GM19463 (cell line): ENCODE measurements around the gene ZNF516.

Source experiments
- ATAC-seq: cut with Tn5 transposase; IDR thresholded peaks from one replicate; pipeline ENCODE4 v1.9.1; 2021; ENCODE audit warnings: mild to moderate bottlenecking, moderate library complexity; ENCODE audit not compliant: unreplicated experiment

The ZNF516 gene

GRCh38 chr18:76402026-76402990 lies 92.7 kb downstream of the ZNF516 start:
- no peak for ATAC-seq

- ATAC-seq, result no peak
Measured at GRCh38 chr18:76401498-76401897, 93.5 kb downstream of the ZNF516 start.

GRCh38 chr18:76399613-76400391 lies 95.2 kb downstream of the ZNF516 start:
- no peak for ATAC-seq

GRCh38 chr18:76398896-76399612 lies 96.0 kb downstream of the ZNF516 start:
- ATAC-seq, result peak; percentile 96

GRCh38 chr18:76398295-76398694 lies 96.7 kb downstream of the ZNF516 start:
- ATAC-seq, result no peak

GRCh38 chr18:76397631-76398030 lies 97.4 kb downstream of the ZNF516 start:
- ATAC-seq, result no peak

GRCh38 chr18:76396792-76397191 lies 98.2 kb downstream of the ZNF516 start:
- ATAC-seq, result no peak

- ATAC-seq, result no peak
Measured at GRCh38 chr18:76395609-76396008, 99.4 kb downstream of the ZNF516 start.

- no peak for ATAC-seq
Measured at GRCh38 chr18:76394780-76395476, 100.1 kb downstream of the ZNF516 start.

GRCh38 chr18:76392349-76392748 lies 102.7 kb downstream of the ZNF516 start:
- no peak for ATAC-seq

GRCh38 chr18:76391746-76392145 lies 103.3 kb downstream of the ZNF516 start:
- no peak for ATAC-seq

GRCh38 chr18:76391038-76391437 lies 104.0 kb downstream of the ZNF516 start:
- ATAC-seq, result no peak

GRCh38 chr18:76390452-76391035 lies 104.5 kb downstream of the ZNF516 start:
- ATAC-seq, result no peak

GRCh38 chr18:76389716-76390115 lies 105.3 kb downstream of the ZNF516 start:
- no peak for ATAC-seq

GRCh38 chr18:76388891-76389423 lies 106.1 kb downstream of the ZNF516 start:
- ATAC-seq, result no peak

- no peak for ATAC-seq
Measured at GRCh38 chr18:76388261-76388660, 106.8 kb downstream of the ZNF516 start.

- no peak for ATAC-seq
Measured at GRCh38 chr18:76387608-76388007, 107.4 kb downstream of the ZNF516 start.

GRCh38 chr18:76386886-76387285 lies 108.2 kb downstream of the ZNF516 start:
- no peak for ATAC-seq

GRCh38 chr18:76386071-76386470 lies 109.0 kb downstream of the ZNF516 start:
- no peak for ATAC-seq

- ATAC-seq, result no peak
Measured at GRCh38 chr18:76385681-76385975, 109.4 kb downstream of the ZNF516 start.
